Loucy (cell line): Measurements from ENCODE around the gene GULP1.

Experiments
- CTCF ChIP-seq: fragments of 200-600 bp; sonication (generic); conservative IDR thresholded peaks from 2 replicates; pipeline ENCODE4 v1.5.1; 2014; ENCODE audit warnings: mild to moderate bottlenecking, antibody characterized with exemption, low read length
- EZH2phosphoT487 ChIP-seq: fragments of 200-600 bp; IDR thresholded peaks from 2 replicates; pipeline ENCODE4 v1.6.1; 2018; ENCODE audit warnings: antibody characterized with exemption, mild to moderate bottlenecking, moderate library complexity, borderline replicate concordance

GRCh38 chr2:188434018-188434417, 142.3 kb downstream of the GULP1 start:
- TF ChIP-seq CTCF (no peak), EZH2phosphoT487 (no peak)
